GM19035 (cell line): ENCODE data around the gene DICER1.

Experiments used
- ATAC-seq: cut with Tn5 transposase; IDR thresholded peaks from one replicate; pipeline ENCODE4 v1.9.1; 2021; ENCODE audit not compliant: unreplicated experiment

DICER1 gene

DNA sequence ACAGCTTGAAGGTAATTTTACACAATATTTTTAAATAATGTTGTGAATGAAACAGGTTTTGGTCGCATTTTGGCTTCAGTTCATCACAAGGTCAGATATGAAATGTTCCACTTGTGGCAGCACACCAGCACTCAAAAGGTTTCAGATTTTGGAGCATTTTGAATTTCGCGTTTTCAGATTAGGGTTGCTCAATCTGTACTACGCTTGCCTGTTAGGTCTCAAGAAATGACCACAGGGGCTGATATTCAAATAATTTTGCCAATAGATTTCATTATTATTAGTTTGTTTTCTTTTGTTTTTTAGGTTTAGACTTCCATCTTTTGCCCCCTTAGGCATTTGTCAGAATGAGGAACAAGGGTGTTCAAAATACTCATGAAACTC, 29.8 kb downstream of the DICER1 start:
- no peak for ATAC-seq

DNA sequence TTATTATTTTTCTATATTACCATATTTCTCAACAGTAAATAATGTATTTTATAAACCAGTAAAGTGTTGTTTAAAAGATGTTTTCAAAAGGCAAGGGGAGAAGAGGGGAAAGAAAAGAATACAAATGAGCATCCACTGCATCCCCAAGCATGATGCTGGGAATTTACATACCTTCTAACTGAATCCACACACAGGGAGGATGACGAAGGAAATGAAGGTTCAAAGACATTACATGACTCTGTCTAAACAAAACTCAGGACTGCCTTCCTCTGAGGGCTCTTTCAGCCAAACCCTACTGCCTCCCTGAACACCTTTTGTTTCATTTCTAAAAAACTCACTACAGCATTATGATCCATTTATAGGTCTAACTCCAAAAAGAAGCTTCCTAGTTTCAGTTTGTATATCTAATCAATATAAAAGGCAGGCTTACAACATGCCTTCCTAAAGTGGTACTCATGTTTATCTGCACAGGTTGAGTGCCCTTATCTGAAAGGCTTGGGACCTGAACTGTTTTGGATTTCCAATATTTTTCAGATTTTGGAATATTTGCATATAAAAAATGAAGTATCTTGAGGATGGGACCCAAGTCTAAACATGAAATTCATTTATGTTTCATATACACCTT, 30.3 kb downstream of the DICER1 start:
- no peak for ATAC-seq

GRCh38 chr14:95125915-95126314, 31.4 kb downstream of the DICER1 start:
- ATAC-seq, result no peak

DNA sequence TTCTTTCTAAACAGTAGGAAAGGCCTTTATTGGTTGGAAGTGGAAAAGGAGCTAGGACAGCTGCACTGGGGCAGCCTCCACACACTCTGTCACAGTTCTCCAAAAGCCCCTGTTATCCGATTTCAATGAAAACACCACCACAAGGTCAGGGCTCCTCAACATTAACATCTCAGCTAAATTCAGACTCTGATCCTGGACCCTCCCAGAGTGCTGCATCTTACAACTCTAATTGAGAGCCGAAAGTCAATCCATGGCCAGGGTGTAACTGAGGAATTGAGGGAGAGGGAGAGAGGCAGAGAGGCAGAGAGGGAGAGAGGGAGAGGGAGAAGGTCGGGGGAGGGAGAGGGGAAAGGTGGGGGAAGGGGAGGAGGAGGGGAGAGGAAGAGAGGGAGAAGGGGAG, 32.1 kb downstream of the DICER1 start:
- ATAC-seq, result no peak

DNA sequence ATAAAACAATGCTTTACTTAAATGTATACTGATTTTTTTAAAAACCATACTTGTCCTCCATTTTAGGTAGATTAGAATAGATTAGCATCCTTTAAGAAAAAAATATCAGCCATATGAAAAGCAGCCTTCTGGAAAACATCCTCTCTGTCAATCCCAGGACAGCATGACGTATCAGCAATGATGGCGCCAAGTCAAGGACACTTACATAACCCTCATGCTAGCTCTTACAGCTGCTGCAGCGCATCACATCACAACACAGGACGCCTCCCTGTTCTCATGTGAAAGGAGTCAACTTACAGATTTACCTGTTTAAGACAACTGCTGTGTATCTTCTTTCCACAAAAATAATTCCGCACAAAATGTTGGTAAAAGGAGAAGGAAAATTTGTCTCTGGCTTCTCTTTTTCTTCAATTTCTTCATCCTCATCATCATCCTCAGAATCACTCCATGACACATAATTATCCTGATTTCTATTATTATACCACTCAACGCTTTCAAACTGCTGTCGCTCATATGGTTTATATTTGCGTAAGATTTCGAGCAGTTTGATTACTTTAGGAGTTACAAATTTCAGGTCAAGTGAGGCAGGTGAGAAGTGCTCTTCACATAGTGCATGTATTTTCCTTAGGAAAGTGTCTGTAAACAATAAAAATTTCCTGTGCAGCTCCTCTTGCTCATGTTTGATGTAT, 33.3 kb downstream of the DICER1 start:
- ATAC-seq, result no peak

DNA sequence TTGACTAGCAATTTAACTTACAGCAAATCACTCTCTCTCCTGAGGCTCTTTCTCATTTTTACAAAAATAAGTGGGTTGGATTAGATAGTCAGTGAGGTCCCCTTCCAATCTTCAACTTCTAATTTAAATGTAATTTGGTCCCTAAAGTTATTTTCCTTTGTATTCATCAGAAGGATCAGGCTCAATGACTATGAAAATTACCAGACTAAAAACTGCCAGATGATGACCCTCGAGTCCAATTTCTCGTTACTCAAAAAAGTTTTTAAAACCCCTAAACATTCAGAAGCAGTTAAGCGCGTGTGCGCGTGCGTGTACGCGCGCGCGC, 34.7 kb downstream of the DICER1 start:
- no peak for ATAC-seq

- no peak for ATAC-seq
These were observed 35.3 kb downstream of the DICER1 start for GRCh38 chr14:95121911-95122620.

GRCh38 chr14:95119336-95119735, 38.0 kb downstream of the DICER1 start:
- no peak for ATAC-seq

GRCh38 chr14:95117937-95118721, 39.2 kb downstream of the DICER1 start:
- ATAC-seq, result no peak

DNA sequence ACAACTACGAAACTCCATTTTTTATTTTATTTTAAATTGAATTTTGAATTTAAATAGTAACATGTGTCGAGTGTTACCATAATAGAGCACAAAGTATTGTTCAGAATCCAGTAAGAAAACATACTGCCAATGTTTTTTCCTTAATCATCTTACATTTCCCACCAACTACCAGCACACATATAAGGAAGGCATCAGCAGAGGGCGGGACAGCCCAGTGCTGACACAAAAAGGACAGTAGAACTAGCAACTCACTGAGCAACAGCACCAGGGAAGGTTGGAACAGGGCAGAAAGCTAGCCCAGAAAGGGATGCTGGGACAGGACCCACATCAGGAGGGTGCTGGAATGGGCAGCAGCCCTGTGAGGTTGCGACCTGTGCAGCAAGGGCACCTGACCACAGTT, 43.9 kb downstream of the DICER1 start:
- no peak for ATAC-seq

- no peak for ATAC-seq
These were observed 45.7 kb downstream of the DICER1 start for GRCh38 chr14:95111507-95112164.

DNA sequence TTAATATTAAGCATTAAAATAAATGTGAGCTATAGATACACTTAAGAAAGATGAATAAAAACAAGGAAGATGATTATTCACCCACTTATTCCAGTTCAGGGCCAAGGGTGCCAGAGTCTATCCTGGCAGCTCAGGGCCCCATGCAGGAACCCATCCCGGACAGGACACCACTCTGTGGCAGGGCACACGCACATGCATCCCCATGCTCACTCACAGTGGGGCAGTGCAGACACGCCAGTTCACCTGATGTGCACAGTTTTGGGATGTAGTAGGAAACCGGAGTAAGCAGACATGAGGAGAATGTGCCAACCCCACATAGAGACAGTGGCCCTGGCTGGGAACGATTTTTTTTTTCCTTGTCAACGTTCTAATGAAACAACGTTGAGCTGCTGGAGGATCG, 47.2 kb downstream of the DICER1 start:
- no peak for ATAC-seq

DNA sequence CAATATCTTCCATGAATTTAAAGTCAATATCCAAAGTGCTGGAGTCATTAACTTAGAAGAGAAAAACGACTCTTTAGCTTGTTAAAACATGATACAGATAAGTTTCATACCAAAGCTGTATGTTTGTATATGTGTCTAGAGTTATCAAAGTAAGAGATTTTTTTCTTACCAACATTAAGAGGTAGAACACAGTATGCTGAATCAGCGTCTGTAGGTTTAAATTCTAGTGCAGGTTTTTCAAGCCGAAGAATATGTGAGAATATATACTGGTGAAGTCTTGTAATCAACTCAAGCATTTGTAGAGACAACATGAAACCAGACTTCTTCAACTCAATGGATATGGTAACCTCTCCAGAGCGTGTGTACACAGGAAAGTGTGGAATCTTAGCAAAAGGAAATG, 49.6 kb downstream of the DICER1 start:
- no peak for ATAC-seq

DNA sequence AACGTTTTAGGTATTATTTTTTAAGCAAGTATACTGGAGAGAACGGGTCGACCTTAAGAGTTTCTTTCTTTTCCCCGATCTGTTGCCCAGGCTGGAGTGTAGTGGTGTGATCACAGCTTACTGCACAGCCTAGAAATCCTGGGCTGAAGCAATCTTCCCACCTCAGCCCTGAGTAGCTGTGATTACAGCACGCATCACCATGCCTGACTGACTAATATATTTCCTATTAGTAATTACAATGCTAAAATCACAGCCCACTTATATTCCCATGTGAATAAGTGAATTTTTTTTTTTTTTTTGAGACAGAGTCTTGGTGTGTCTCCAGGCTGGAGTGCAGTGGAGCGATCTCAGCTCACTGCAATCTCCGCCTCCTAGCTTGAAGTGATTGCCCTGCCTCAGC, 50.4 kb downstream of the DICER1 start:
- ATAC-seq, result no peak

DNA sequence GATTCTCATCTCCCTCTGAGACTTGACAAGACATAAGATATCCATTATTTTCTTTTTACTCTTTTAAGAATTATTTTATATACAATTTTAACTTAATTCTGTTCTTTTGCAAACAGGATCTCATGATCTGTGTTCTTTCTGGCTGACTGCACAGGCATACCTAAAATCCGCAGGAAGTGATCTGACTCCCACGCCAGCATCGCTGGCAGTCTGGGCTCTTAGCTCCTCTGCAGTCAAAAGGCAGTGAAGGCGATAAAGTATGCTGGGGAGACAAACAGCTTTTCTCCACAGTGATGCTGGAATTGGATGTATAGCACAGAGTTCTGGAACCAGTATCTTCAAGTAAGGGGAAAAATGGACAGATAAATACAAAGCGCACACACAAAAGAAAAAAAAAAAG, 52.4 kb downstream of the DICER1 start:
- no peak for ATAC-seq

DNA sequence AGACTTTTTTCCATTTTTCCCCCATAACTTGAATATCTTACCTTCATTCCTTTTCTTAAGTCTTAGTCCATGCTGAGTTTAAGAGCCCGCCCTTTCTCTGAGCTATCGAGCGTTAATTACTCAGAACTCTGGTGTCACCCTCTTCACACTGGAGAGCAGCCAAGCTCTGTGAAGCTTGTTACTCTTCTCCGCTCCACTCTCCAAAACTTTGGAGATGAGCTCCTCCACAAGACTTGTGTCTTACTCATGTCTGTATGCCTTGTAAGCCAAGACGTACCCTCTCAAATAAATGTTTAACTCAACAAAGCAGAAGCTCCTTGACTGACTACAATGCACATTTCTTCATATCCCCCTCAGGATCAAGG, 54.7 kb downstream of the DICER1 start:
- no peak for ATAC-seq

DNA sequence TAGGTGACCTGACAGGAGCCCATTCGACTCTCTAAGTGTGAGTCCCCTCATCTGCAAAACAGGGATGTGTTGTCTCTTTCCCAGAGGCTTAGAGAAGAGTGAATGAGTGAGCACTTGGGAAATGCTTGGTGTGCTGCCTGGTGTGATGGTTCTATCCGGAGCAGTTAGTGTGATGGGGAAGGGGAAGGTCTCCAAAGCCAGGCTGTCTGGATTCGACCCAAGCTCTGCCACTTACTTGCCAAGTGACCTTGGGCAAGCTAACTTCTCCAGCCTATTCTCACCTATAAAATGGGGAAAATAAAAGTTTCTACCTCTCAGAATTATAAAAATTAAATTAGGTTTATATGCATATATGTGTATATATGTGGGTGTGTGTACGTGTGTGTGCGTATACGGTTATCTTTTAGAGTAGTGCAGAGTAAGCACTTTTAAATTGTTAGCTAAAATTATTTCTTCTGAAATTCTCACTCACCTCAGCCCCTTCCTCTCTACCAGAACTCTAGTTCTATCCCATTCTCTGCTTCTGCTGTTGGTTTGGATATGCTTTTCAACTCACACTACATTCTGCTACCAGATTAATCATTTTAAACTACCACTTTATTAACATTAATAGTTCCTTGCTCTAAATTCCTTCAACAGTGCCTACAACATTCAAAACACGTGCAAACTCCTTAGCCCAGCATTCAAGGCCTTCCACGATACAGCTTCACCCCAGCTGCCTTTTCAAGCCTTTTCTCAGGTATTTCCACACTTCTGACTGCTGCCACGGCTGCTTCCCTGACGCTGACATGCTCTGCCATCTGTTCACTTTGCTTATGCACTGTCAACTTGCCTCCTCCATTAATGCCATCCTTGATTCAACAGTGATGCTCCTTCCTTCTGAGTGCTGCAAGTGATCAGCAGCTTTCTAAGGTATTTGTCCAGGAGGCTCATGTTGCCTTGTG, 55.3 kb downstream of the DICER1 start:
- ATAC-seq, result no peak

- no peak for ATAC-seq
These were observed 58.2 kb downstream of the DICER1 start for GRCh38 chr14:95098984-95099599.

DNA sequence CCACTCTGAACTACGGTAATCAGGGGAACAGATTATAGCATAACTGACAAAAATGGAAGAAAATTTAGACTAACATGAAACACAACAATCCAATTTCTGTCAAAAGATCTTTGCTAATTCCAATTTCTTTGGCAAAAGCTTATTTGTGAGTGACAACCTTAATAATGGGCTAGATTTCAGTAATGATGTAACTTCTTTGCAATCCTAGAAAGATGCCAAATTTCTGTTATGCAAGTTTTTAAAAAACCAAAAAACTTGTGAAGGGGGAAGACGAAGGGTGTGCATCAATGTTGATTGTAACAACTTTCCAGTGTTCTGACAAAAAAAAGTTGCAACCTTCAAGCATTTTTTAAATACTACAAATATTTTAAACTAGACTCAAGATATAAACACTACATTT, 59.9 kb downstream of the DICER1 start:
- no peak for ATAC-seq

DNA sequence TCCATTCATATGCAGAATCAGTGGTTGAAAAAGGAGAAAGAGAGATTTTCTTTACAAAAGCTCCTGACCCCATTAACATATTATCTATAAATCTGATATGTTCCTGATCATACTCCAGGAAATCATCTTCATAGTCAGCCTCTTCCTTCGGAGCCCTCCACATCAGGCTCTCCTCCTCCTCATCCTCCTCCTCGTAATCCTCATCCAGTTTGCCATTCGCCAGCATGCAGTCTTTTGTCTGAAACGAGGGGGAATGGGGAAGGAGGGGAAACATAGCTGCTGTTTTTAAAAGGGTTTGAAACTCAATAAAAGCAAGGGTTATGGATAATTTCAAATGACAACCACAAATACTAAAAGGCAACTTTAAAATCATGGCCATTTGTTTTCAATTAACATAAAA, 60.9 kb downstream of the DICER1 start:
- no peak for ATAC-seq
